AG04449 (cell line): Measurements from ENCODE around the gene COG6.

Source experiments
- CTCF ChIA-PET: fragments of 350-600 bp; formaldehyde crosslinking; extraction: SDS; loops from one replicate; lab custom pipeline; 2021; ENCODE audit warnings: antibody characterized with exemption; lab: Yijun Ruan, JAX
- POLR2A ChIA-PET: fragments of 400-600, 350-600 bp; formaldehyde crosslinking; extraction: SDS; loops from one replicate; lab custom pipeline; 2020; ENCODE audit warnings: antibody characterized with exemption, inconsistent platforms; lab: Yijun Ruan, JAX
- DNase-seq: peaks from one replicate; pipeline ENCODE4 v3.0.0-alpha.2; 2010; ENCODE audit warnings: low read depth, low spot score
- H3K4me3 ChIP-seq: 2 replicates; pipeline ENCODE4 v1.5.1; 2011; ENCODE audit warnings: low read depth, mild to moderate bottlenecking, control low read depth, low read length
- TF ChIP-seq, protein P1 (sequence below): IDR thresholded peaks from one replicate; pipeline ENCODE4 v1.5.1; 2011; ENCODE audit warnings: mild to moderate bottlenecking, moderate library complexity, low read length, control low read depth, inconsistent platforms; ENCODE audit not compliant: insufficient read depth; ENCODE audit errors: missing control alignments

The COG6 gene

DNA sequence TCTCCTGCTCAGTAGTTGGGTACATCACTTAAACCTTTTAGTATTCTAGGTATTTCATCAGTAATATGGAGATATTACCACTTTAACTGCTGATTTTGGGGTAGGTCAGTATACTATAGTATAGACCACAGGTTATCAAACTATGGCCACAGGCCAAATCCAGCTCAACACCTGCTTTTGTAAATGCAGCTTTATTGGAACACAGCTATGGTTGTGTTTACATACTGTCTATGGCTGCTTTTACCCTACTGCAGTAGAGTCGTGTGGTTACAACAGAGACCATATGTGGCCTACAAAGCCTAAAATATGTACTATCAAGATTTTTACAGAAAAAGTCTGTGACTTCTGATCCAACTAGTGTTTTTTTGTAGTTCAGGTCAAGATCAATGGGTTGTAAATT lies 10.3 kb downstream of the COG6 start:
- POLR2A ChIA-PET: no interaction called here
- CTCF ChIA-PET: interaction anchor here (0.8 to 1.1 kb wide), 2 partner anchors 10 to 54 kb away, joined by 3 to 6 read pairs; no protein-coding TSS in a partner anchor
- DNase-seq: no peak
- TF ChIP-seq, protein P1, sequence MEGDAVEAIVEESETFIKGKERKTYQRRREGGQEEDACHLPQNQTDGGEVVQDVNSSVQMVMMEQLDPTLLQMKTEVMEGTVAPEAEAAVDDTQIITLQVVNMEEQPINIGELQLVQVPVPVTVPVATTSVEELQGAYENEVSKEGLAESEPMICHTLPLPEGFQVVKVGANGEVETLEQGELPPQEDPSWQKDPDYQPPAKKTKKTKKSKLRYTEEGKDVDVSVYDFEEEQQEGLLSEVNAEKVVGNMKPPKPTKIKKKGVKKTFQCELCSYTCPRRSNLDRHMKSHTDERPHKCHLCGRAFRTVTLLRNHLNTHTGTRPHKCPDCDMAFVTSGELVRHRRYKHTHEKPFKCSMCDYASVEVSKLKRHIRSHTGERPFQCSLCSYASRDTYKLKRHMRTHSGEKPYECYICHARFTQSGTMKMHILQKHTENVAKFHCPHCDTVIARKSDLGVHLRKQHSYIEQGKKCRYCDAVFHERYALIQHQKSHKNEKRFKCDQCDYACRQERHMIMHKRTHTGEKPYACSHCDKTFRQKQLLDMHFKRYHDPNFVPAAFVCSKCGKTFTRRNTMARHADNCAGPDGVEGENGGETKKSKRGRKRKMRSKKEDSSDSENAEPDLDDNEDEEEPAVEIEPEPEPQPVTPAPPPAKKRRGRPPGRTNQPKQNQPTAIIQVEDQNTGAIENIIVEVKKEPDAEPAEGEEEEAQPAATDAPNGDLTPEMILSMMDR: no peak
- H3K4me3 ChIP-seq: no peak overlapping the region

DNA sequence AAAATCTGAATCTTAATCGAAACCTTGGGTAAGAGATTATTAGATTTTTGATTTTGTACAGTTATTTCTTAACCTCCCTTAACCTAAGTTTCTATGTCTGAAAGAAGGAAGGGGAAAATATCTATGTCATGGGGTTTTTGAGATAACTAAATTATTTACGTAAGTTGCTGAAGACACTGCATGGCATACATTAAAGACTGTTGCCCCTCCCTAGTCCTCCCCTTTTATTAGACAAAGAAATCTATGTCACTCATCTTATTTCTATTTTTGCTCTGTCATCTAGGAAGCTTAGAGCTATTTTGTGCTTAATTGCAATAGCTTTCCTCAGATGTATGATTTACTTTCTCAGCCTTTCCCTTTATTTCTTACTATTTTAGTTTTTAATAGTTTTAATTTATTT lies 15.0 kb downstream of the COG6 start:
- no peak for DNase-seq
- TF ChIP-seq, protein P1: no peak
- no peak overlapping the region for H3K4me3 ChIP-seq
- ChIA-PET POLR2A (no interaction called here), CTCF (interaction anchor here (1.3 to 6.2 kb wide), 2 partner anchors 10 to 14 kb away, joined by 4 to 31 read pairs; no protein-coding TSS in a partner anchor)

DNA sequence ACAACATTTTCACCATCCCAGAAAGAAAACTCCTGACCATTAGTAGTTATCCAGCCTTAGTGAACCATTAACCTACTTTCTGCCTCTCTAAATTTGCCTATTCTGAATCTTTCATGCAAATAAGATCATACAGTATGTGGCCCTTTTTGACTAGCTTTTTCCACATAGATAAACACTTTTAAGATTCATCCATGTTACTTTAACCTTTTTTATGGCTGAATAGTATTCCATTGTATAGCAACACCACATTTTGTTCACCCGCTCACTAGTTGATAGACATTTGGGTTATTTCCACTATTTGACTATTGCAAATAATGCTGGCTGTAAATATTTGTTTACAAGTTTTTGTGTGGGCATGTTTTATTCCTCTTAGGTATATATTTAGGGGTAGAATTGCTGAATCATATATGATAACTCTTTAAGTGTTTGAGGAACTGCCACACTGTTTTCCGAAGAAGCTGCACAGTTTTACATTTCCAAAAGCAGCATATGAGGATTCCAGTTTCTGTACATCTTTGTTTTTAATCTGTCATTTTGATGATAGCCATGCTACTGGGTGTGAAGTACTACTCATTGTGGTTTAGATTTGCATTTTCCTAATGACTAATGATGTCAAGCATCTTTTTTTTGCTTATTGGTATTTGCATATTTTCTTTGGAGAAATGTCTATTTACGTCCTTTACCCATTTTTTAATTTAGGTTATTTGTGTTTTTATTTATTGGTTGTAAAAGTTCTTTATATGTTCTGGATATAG lies 17.1 kb downstream of the COG6 start:
- TF ChIP-seq, protein P1: no peak
- ChIA-PET POLR2A (no interaction called here), CTCF (interaction anchor here (1.8 to 6.2 kb wide), 2 partner anchors 12 to 56 kb away, joined by 6 to 31 read pairs; no protein-coding TSS in a partner anchor)
- H3K4me3 ChIP-seq: no peak overlapping the region
- DNase-seq: no peak

DNA sequence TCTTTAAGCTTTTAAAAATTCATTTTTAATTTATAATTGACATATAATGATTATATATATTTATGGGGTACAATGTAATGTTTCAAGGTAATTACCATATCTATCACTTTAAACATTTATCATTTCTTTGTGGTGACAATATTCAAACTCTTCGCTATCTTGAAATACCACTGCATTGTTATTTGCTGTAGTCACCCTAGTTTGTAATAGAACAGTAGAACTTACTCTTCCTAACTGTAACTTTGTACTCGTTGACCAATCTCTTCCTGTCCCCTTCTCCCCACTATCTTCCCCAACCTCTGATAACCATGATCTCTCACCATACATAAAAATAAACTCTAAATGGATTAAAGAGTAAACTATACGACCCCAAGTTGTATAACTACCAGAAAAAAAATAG lies 20.4 kb downstream of the COG6 start:
- ChIA-PET POLR2A (no interaction called here), CTCF (interaction anchor here (0.6 to 2.1 kb wide), 8 partner anchors 8 to 627 kb away, joined by 3 to 10 read pairs (median 3); no protein-coding TSS in a partner anchor)
- DNase-seq: no peak
- H3K4me3 ChIP-seq: no peak overlapping the region
- TF ChIP-seq, protein P1: no peak

DNA sequence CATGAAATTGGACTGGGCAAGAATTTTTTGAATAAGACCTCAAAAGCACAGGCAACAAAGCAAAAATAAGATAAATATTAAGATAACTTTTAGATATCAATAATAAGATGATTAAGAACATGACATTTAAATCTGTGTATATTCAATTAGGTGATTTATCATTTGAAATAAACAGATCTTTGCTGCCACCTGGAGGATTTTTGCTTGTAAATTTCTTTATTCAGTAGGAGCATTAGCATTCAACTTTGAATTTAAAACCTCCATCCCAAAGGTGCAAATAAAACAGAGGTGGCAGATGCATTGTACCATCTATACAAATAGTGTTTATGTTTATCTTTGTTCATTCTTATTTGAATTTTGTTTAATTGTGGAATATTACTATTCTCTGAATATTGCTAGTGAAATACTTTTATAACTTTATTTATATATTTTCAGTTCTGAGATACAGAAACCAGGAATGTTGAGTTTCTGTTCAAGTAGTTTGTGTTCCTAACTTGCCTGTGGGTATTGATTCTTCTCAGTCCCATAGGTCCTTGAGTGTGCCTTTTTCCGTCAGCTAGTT lies 20.9 kb downstream of the COG6 start:
- CTCF ChIA-PET: interaction anchor here (0.6 to 2.1 kb wide), 8 partner anchors 9 to 1006 kb away, joined by 3 to 6 read pairs (median 4); no protein-coding TSS in a partner anchor
- TF ChIP-seq, protein P1: peak; percentile 20

DNA sequence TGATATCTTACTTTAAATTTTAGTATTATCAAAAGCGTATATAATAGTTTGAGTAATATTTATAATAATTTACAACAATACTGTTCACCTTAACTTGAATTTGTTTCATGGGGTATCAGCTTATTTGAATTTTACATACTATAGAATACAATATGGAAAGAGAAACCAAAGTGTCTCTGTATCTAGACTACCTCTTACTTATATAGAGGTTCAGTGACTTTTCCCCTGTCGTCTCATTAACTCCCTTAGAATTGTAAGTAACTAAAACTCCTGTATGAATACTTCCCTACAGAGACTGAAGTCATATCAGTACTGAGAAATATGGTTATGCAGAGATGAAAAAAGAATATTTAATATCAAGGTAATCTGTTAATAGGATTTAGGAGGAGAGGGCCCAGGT lies 26.8 kb downstream of the COG6 start:
- DNase-seq: no peak
- ChIA-PET POLR2A (no interaction called here), CTCF (interaction anchor here (0.7 to 4.7 kb wide), 10 partner anchors 11 to 1095 kb away, joined by 3 to 48 read pairs (median 5); no protein-coding TSS in a partner anchor)
- no peak overlapping the region for H3K4me3 ChIP-seq
- TF ChIP-seq, protein P1: no peak

More for the DNA sequence above, 20.9 kb downstream of the COG6 start:
- no peak for DNase-seq
- POLR2A ChIA-PET: no interaction called here
- H3K4me3 ChIP-seq: no peak overlapping the region
